Brain microvascular endothelial cell (primary cell): ENCODE results near the gene FAM193A.

Source experiments
- DNase-seq: peaks from one replicate; pipeline ENCODE4 v3.0.0-alpha.2; 2020
- H3K27ac ChIP-seq: fragments of 250-450 bp; sonication (Bioruptor Pico); 2 replicates; pipeline ENCODE4 v1.5.1; 2020; ENCODE audit warnings: mild to moderate bottlenecking, moderate library complexity
- H3K27me3 ChIP-seq: fragments of 250-450 bp; sonication (Bioruptor Pico); replicated peaks from 2 replicates; pipeline ENCODE4 v1.5.1; 2020; ENCODE audit warnings: mild to moderate bottlenecking
- H3K36me3 ChIP-seq: fragments of 250-450 bp; sonication (Bioruptor Pico); replicated peaks from 2 replicates; pipeline ENCODE4 v1.5.1; 2020; ENCODE audit warnings: mild to moderate bottlenecking
- H3K4me3 ChIP-seq: 2 replicates; pipeline ENCODE4 v1.5.1; 2011; ENCODE audit warnings: low read depth, mild to moderate bottlenecking, control low read depth, low read length, moderate library complexity
- in situ Hi-C: cut with HindIII; loops from 2 replicates; pipeline ENCODE4 v1.10.0; 2017; ENCODE audit warnings: low sequenced_read_pairs, low pct_ligation_motif_present
- TF ChIP-seq, protein P1 (sequence below): IDR thresholded peaks from 2 replicates; pipeline ENCODE4 v1.5.1; 2011; ENCODE audit warnings: low read depth, mild to moderate bottlenecking, moderate library complexity, low read length, control low read depth, inconsistent platforms; ENCODE audit errors: missing control alignments

FAM193A gene

DNA sequence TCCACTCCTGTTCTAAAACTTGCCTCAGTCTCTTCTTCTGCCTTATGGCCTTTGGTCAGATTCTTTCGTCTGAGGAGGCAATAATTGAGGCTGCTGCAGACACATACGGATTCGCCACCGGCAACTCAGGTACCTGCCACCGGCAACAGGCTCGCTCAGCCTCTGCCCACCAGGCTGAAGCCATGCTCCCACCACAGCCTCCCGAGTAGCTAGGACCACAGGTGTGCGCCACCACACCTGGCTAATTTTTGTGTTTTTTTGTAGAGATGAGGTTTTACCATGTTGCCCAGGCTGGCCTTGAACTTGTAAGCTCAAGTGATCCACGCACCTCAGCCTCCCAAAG is 193.1 kb downstream of the FAM193A start:
- H3K27ac ChIP-seq, result no peak overlapping the region
- in situ Hi-C loops, result no loop called here
- no peak overlapping the region for H3K4me3 ChIP-seq
- DNase-seq, result no peak
- no peaks in the 10 kb centered on the region for H3K27me3 ChIP-seq
- TF ChIP-seq, protein P1, sequence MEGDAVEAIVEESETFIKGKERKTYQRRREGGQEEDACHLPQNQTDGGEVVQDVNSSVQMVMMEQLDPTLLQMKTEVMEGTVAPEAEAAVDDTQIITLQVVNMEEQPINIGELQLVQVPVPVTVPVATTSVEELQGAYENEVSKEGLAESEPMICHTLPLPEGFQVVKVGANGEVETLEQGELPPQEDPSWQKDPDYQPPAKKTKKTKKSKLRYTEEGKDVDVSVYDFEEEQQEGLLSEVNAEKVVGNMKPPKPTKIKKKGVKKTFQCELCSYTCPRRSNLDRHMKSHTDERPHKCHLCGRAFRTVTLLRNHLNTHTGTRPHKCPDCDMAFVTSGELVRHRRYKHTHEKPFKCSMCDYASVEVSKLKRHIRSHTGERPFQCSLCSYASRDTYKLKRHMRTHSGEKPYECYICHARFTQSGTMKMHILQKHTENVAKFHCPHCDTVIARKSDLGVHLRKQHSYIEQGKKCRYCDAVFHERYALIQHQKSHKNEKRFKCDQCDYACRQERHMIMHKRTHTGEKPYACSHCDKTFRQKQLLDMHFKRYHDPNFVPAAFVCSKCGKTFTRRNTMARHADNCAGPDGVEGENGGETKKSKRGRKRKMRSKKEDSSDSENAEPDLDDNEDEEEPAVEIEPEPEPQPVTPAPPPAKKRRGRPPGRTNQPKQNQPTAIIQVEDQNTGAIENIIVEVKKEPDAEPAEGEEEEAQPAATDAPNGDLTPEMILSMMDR, result no peak
- peaks cover 28% of the 10 kb centered on the region for H3K36me3 ChIP-seq

GRCh38 chr4:2731907-2732317 is 195.5 kb downstream of the FAM193A start:
- DNase-seq, result no peak
- in situ Hi-C loops, result no loop called here

DNA sequence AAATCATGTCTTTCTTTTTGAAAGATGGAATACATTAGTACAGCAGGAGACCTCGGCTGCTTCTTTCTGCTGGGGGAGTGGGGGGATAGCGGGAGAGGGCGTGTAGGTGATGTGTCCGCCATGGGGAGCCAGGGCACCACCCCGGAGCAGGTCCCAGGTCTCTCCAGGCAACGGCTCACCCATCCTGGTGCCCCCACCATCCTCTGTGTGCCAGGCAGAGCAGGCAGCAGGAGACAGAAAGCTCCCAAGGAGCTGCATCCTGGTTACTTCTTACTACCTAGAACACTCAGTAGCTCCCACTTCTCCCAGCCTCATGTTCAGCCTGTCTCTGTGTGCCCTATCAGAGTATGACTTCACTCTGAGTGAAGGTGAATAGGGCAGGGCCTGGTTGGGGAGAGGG is 196.1 kb downstream of the FAM193A start:
- TF ChIP-seq, protein P1, result no peak
- no peak overlapping the region for H3K4me3 ChIP-seq
- peaks cover 26% of the 10 kb centered on the region for H3K36me3 ChIP-seq
- no peak for DNase-seq
- no peaks in the 10 kb centered on the region for H3K27me3 ChIP-seq
- H3K27ac ChIP-seq, result no peak overlapping the region
- in situ Hi-C loops, result no loop called here

More at GRCh38 chr4:2731907-2732317, 195.5 kb downstream of the FAM193A start:
- H3K27ac ChIP-seq, result no peak overlapping the region
- H3K27me3 ChIP-seq, result no peaks in the 10 kb centered on the region
- TF ChIP-seq, protein P1, result no peak
- H3K36me3 ChIP-seq, result peaks cover 26% of the 10 kb centered on the region
- no peak overlapping the region for H3K4me3 ChIP-seq

- H3K27me3 ChIP-seq, result no peaks in the 10 kb centered on the region
- peaks cover 26% of the 10 kb centered on the region for H3K36me3 ChIP-seq
- TF ChIP-seq, protein P1, result no peak
- no peak overlapping the region for H3K4me3 ChIP-seq
- in situ Hi-C loops, result no loop called here
- DNase-seq, result no peak
- no peak overlapping the region for H3K27ac ChIP-seq
Measured at GRCh38 chr4:2733001-2733843, 196.8 kb downstream of the FAM193A start.

GRCh38 chr4:2733844-2734574 is 197.6 kb downstream of the FAM193A start:
- no peak overlapping the region for H3K4me3 ChIP-seq
- H3K27me3 ChIP-seq, result no peaks in the 10 kb centered on the region
- in situ Hi-C loops, result no loop called here
- peaks cover 26% of the 10 kb centered on the region for H3K36me3 ChIP-seq
- no peak for DNase-seq
- TF ChIP-seq, protein P1, result no peak
- no peak overlapping the region for H3K27ac ChIP-seq
